AG09309 (cell line): ENCODE measurements around the gene WDR33.

Source experiments
- DNase-seq: peaks from one replicate; pipeline ENCODE4 v3.0.0-alpha.2; 2010; ENCODE audit warnings: low read depth
- H3K4me3 ChIP-seq: 2 replicates; pipeline ENCODE4 v1.5.1; 2011; ENCODE audit warnings: mild to moderate bottlenecking, low read depth, low read length, moderate library complexity; ENCODE audit not compliant: control insufficient read depth
- TF ChIP-seq, protein P1 (sequence below): IDR thresholded peaks from 2 replicates; pipeline ENCODE4 v1.5.1; 2011; ENCODE audit warnings: mild to moderate bottlenecking, low read depth, low read length, inconsistent platforms; ENCODE audit not compliant: insufficient read depth, control insufficient read depth; ENCODE audit errors: missing control alignments

WDR33 gene

DNA sequence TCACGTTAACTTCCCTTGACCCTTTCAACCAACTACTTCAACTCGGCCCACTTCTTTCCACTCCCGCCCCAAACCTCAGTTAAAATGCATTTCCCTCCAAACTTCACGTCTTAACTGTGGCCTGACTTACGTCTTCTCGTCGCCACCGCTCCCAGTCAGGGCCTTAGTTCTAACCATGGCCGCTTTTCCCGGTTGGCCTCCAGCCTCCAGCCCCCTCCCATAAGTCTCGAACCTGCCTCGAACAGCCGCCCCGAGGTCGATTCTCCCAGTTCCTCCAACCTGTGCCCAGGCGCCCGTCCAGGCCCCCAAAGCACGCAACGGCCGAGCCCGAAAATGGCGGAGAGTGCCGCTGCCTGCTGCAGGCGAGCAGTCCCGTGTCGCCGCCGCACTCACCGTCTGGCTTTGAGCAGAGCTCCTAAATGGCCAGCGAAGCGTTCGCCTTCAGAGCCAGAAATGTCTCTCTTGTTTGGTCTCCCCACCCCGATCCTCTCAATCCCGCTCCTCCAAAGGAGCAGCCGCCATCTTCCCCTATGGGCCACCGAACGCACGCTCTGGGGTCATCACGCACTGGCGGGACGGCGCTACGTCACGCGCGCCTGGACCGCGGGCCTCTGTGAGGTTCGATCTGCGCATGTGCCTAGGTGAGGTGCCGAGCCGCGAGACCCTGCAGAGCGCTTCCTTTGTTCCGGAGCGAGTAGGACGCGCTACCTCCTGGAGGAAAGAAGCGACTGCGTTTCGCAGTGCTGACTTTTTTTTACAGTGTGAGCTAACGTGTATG is at the start of gene WDR33:
TSS of gene WDR33 (minus strand) at position 553 of the 778 bp plus-strand sequence. CDS start 40,190 bp downstream, outside the sequence.
- TF ChIP-seq, protein P1, sequence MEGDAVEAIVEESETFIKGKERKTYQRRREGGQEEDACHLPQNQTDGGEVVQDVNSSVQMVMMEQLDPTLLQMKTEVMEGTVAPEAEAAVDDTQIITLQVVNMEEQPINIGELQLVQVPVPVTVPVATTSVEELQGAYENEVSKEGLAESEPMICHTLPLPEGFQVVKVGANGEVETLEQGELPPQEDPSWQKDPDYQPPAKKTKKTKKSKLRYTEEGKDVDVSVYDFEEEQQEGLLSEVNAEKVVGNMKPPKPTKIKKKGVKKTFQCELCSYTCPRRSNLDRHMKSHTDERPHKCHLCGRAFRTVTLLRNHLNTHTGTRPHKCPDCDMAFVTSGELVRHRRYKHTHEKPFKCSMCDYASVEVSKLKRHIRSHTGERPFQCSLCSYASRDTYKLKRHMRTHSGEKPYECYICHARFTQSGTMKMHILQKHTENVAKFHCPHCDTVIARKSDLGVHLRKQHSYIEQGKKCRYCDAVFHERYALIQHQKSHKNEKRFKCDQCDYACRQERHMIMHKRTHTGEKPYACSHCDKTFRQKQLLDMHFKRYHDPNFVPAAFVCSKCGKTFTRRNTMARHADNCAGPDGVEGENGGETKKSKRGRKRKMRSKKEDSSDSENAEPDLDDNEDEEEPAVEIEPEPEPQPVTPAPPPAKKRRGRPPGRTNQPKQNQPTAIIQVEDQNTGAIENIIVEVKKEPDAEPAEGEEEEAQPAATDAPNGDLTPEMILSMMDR, result peak; percentile 10
- DNase-seq, result peak; percentile 13
- peak within 1 kb of the TSS; percentile 92 for H3K4me3 ChIP-seq

DNA sequence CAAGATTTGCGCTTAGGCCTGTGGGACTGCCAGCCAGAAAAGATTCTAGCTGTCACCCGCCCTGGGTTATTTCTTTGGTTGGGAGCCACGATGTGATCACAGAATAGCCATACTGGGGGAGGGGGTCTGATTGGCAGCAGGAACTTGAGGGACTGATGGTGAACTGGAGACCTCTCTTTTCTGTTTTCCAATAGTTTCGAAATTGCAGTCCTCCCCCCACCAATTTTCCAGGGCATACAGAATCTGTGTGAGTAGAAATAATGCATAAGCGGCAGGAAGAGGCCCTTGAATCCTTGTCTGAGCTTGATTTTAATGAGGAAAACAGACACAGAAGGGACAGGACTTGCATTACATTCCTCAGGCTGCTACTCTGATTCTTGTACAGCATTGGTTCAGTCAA is 49.2 kb upstream of the WDR33 start:
- no peak for DNase-seq
- TF ChIP-seq, protein P1, result no peak
- H3K4me3 ChIP-seq, result no peak overlapping the region

DNA sequence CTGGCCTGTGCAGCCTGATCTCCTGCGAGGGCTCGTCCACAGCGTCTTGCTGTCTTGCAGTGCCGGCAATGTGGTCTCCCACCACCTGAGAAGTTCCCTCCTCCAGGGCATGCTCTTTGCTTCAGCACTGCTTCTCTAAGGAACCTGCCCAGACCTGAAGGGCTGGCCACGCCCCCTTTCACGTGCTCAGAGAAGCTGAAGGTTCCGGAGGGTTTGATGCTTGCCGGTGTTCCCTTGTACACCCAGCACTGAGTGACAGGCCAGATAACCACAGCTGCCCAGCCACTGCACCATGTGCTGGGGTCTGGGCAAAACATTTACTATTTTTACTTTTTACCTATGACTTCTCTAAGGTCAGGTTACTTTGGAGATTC is 48.7 kb upstream of the WDR33 start:
- H3K4me3 ChIP-seq, result no peak overlapping the region
- DNase-seq, result no peak
- TF ChIP-seq, protein P1, result no peak

DNA sequence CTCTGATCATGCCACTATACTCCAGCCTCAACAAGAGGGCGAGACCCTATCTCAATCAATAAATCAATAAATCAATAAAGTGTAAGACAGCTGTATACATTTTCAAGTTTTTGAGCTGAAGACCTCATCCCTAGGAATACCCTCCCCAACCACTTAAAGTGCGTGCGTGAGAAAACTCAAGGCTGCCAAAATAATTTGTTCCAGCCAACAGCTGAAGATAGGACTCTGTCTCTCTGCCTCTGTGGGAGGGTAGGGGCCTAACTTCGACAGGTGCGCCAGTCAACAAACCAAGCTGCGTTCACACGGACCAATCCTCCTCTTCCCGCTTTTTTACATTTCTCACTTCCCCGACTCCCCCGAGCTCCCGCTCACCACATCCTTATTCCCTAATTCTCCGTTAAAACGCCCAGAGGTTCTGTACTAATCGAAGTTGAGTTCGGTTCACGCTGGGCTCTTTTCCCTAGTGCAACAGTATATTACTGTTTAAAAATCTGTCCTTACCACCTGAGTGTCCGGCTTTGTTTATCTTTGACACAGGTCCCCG is 46.4 kb upstream of the WDR33 start:
- DNase-seq, result no peak
- TF ChIP-seq, protein P1, result no peak

DNA sequence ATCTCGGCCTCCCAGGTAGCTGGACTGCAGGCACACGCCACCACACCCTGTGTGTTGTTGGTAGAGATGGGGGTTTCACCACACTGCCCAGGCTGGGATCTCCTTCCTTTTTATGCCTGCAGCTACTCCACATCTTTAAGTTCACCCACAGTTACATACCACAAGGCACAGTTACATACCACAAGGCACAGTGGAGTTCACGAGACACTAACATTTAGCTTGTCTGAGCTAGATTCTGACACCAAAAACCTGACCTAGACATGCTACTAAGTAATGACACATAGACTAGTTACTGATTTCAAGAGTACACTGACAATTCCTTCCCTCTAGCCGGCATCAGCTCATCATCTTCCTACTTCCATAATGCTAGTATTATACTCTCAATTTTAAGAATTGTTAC is 42.7 kb upstream of the WDR33 start:
- H3K4me3 ChIP-seq, result no peak overlapping the region
- TF ChIP-seq, protein P1, result no peak
- no peak for DNase-seq

More for the DNA sequence above, 46.4 kb upstream of the WDR33 start:
- peak overlapping the region; percentile 73 for H3K4me3 ChIP-seq

DNA sequence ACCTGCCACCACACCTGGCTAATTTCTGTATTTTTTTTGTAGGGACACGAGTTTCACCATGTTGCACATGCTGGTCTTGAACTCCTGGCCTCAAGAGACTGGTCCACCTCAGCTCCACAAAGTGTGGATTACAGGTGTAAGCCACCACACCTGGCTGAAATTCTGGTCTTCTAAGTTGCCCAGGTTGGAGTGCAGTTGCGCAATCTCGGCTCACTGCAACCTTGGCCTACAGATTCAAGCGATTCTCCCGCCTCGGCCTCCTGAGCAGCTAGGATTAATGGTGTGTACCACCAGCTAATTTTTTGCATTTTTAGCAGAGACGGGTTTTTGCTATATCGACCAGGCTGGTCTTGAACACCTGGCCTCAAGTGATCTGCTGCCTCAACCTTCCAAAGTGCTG is 41.4 kb upstream of the WDR33 start:
- TF ChIP-seq, protein P1, result no peak
- H3K4me3 ChIP-seq, result no peak overlapping the region
- DNase-seq, result no peak
